HUES64 (cell line): Measurements from ENCODE around the gene GRB10. TPM values are rescaled to one million over a fixed set of nuclear protein-coding genes. Genes with fewer than 3 reads are reported as not detected.

Source experiments
- H3K27ac ChIP-seq: 2 replicates; pipeline ENCODE4 v1.7.0; 2013; ENCODE audit warnings: low read depth, low read length, inconsistent platforms
- H3K27me3 ChIP-seq: 2 replicates; pipeline ENCODE4 v1.6.1; 2013; ENCODE audit warnings: mild to moderate bottlenecking, low read length; ENCODE audit not compliant: insufficient read depth
- H3K36me3 ChIP-seq: 2 replicates; pipeline ENCODE4 v1.6.1; 2013; ENCODE audit warnings: mild to moderate bottlenecking, low read length; ENCODE audit not compliant: insufficient read depth
- H3K4me1 ChIP-seq: 2 replicates; pipeline ENCODE4 v1.6.1; 2013; ENCODE audit warnings: mild to moderate bottlenecking, low read length, moderate library complexity; ENCODE audit not compliant: insufficient read depth
- H3K4me3 ChIP-seq: 2 replicates; pipeline ENCODE4 v1.5.1; 2013; ENCODE audit warnings: mild to moderate bottlenecking, low read length, moderate library complexity
- H3K9ac ChIP-seq: 2 replicates; pipeline ENCODE4 v1.6.1; 2013; ENCODE audit warnings: mild to moderate bottlenecking, low read depth, low read length
- H3K9me3 ChIP-seq: 2 replicates; pipeline ENCODE4 v1.6.1; 2013; ENCODE audit warnings: low read depth, low read length; ENCODE audit not compliant: insufficient read depth
- WGBS: fragments of 150-250, 120-280 bp; methylation state at CpG from one replicate; pipeline ENCODE4 v1.1.7; 2013; ENCODE audit warnings: missing lambda C conversion rate; 5-methylcytosine and 5-hydroxymethylcytosine counted together
- polyA plus RNA-seq, 2 experiments: library from polyadenylated mRNA; stranded (reverse); fragments of 50-300 nt; gene quantifications; one replicate each; pipeline ENCODE4 v1.2.3, GENCODE V29; 2013

The GRB10 gene
- 52.0 TPM for polyA plus RNA-seq (2013, experiment 1 of 2)
- polyA plus RNA-seq (2013, experiment 2 of 2), result 53.3 TPM

DNA sequence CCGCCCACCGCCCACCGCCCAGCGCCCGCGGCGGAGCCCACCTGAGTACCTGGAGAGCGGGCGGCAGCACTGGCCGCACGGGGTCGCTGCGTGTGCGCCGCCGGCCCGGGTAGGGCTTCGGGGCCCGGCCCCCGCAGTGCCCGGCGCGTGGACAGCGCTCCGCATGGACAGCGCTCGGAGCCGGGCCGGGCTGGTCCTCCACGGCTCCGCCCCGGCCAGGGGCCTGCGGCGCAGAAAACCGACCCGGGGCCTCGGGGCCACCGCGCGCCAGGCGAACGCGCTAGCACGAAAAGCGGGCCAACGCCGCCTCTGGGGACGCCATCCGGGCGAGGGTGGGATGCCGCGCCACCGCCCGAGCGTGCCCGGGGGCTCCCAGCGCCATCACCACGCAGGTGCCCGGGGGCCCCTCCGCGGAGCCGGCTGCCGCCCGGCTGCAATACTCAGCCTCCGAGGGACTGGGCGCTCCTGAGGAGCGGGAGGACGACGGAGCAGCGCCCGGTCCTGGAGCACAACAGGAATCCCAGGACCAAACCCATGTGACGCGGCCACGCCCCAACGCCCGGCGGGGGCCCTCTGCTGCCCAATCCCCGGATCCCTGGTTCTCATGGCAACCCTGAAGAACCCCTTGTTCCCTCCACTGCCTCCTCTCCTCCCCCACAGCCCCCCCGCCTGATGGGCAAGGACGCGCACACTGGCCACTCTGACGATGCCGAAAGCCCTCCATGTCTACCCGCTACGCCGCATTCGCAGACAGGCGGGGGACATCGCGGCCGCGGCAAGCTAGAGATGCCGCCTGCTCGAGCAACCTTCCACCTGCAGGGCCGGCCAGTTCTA, at the start of gene GRB10:
Gene GRB10, minus strand, starts transcription at position 522 of the 834 bp plus-strand sequence. CDS start 50,574 bp downstream, outside the sequence.
- peaks cover 10% of the 10 kb centered on the region for H3K27me3 ChIP-seq
- H3K9ac ChIP-seq, result 0 out of 2 replicates have a peak within 1 kb of the TSS, but pooled peaks have one; percentile 11
- 54% methylated on average over 95 of the region's 95 CpGs for WGBS
- no peaks in the 10 kb centered on the region; the same call in 1 of the 2 replicates for H3K36me3 ChIP-seq
- peak within 1 kb of the TSS; percentile 60 for H3K4me3 ChIP-seq
- H3K4me1 ChIP-seq, result peaks cover 18% of the 10 kb centered on the region
- no peaks in the 10 kb centered on the region for H3K9me3 ChIP-seq
- H3K27ac ChIP-seq, result no peak within 1 kb of the TSS

DNA sequence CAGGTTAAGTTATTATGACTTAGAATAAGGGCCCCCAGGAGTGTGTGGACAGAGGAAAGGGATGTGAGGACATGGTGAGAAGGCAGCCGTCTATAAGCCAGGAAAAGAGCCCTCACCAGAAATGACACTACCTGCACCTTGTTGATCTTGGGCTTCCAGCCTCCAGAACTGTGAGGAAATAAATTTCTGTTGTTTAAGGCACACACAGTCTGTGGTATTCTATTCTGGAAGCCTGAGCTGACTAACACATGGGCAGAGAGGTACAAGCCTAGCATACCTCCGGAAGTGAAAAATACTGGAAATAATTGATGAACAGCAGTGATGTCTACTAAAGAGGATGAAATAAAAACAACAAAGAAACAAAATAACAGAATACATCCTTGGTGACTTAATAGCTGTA, 46.1 kb upstream of the GRB10 start:
- WGBS, result 92% methylated on average over 2 of the region's 2 CpGs
- Histone ChIP-seq H3K27me3 (no peaks in the 10 kb centered on the region), H3K9me3 (no peaks in the 10 kb centered on the region), H3K9ac (no peak overlapping the region), H3K36me3 (no peaks in the 10 kb centered on the region), H3K27ac (no peak overlapping the region), H3K4me3 (no peak overlapping the region), H3K4me1 (no peaks in the 10 kb centered on the region)

DNA sequence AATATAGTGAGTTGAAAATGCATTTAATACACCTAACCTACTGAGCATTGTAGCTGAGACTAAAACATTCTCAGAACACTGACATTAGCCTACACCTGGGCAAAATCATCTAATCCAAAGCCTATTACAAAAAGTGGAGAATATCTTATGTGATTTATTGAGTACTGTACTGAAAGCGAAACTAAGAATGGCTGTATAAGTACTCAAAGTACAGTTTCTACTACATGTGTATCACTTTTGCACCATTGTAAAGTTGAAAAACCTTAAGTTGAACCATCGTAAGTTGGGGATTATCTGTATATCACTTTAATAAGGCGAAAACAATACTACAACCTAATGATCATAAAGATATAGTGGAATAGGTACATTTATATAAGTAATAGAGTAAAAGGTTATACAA, 45.4 kb upstream of the GRB10 start:
- Histone ChIP-seq H3K4me3 (no peak overlapping the region), H3K36me3 (no peaks in the 10 kb centered on the region), H3K27me3 (no peaks in the 10 kb centered on the region), H3K4me1 (no peaks in the 10 kb centered on the region), H3K9ac (no peak overlapping the region), H3K27ac (no peak overlapping the region), H3K9me3 (no peaks in the 10 kb centered on the region)
- WGBS, result no CpG with 5 or more reads among the region's 3 CpGs

DNA sequence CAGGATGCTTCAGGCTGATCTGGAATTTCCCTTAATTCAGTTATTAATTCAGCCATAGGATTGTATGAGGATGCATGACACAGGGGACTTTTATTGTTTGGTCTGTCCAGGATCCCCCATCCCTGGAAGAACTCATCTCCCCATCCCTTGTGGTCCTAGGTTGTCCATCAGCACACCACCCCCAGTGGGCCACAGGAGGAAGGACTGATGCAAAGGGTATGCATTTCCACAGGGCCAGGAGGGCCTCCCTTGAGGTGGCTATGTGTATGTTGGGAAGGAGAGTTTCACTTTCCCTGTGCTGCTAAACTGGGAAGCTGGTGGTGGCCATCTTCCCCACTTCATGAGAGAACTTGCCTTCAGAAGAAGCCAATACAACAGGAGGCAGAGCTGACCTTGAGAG, 44.6 kb upstream of the GRB10 start:
- no peaks in the 10 kb centered on the region for H3K9me3 ChIP-seq
- no peak overlapping the region for H3K9ac ChIP-seq
- H3K36me3 ChIP-seq, result no peaks in the 10 kb centered on the region
- no peak overlapping the region for H3K4me3 ChIP-seq
- H3K4me1 ChIP-seq, result 0 out of 2 replicates have a peak, but pooled peaks cover 3% of the 10 kb centered on the region
- H3K27me3 ChIP-seq, result no peaks in the 10 kb centered on the region
- no peak overlapping the region for H3K27ac ChIP-seq

DNA sequence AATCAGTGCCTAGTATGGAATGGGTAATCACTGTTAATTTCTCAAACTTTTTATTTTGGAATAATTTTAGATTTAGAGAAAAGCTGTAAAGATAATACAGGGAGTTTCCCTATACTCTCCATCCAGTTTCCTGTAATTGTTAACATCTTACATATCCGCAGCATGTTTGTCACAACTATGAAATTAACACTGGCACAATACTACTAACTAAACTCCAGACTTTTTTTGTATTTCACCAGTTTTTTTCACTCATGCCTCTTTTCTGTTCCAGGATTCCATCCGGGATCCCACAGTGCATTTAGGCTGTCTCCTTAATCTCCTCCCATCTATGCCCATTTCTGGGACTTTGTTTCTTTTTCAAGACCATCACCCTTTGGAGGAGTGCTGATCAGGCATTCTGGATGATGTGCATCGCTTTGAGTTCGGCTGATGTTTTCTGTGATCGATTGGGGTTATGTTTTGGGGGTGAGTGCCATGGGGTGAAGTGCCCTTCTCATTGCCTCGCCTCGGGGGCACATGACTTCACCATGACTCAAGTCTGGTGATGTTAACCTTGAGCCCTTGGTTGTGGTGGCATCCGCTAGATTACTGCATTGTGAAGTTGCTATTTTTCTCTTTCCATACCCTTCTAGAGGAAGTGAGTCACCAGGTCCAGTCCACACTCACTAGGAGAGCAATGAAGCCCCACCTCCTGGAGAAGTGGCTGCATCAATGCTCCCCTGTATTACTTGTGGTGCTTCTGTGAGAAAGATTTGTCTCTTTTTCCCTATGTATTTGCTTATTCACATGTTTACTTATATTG, 43.9 kb upstream of the GRB10 start:
- Histone ChIP-seq H3K4me3 (no peak overlapping the region), H3K4me1 (peaks cover 10% of the 10 kb centered on the region), H3K36me3 (no peaks in the 10 kb centered on the region), H3K27ac (no peak overlapping the region), H3K9me3 (no peaks in the 10 kb centered on the region), H3K9ac (no peak overlapping the region), H3K27me3 (no peaks in the 10 kb centered on the region)
- WGBS, result 90% methylated on average over 8 of the region's 8 CpGs

DNA sequence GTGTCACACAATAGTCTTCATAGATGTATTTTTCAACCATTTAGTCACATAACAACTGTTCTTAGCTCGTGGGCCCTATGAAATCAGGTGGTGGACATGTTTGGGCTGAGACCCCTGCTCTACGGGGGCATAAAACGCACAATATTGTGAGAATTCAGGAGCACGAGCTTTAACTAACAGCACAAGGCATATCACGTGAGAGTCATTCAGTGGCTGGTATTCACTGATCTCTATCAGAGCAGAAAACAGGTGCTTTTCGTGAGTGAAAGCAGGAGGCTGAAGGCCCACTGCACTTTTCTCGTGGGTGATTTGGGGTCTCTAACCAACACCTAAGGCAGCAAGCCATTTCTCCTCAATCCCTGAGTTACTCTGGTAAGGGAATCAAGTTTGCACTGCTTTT, 42.8 kb upstream of the GRB10 start:
- no peaks in the 10 kb centered on the region for H3K36me3 ChIP-seq
- no peak overlapping the region for H3K4me3 ChIP-seq
- no peaks in the 10 kb centered on the region for H3K27me3 ChIP-seq
- no peaks in the 10 kb centered on the region for H3K9me3 ChIP-seq
- no peak overlapping the region for H3K27ac ChIP-seq
- WGBS, result 90% methylated on average over 7 of the region's 7 CpGs
- H3K4me1 ChIP-seq, result peaks cover 15% of the 10 kb centered on the region
- no peak overlapping the region for H3K9ac ChIP-seq

DNA sequence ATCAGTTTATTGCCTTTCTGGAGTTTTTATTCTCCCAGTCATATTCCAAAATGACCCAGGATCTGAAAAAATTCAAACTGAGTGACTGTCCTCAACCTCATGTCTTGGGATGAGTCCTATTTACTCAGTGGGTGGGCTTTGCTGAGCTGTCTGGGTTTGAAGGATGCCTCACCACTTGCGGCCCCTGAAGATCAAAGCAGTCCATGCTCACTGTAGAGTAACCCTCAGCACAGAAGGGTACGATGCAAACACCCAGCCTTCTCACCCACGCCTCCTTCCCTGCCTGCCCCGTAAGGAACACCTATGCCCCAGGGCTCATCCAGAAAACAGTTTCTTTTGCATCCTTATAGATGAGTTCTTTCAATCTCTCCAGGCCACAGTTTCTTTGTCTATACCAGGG, 42.2 kb upstream of the GRB10 start:
- H3K4me3 ChIP-seq, result no peak overlapping the region
- H3K36me3 ChIP-seq, result no peaks in the 10 kb centered on the region
- no peaks in the 10 kb centered on the region for H3K27me3 ChIP-seq
- H3K27ac ChIP-seq, result no peak overlapping the region
- WGBS, result 63% methylated on average over 4 of the region's 4 CpGs
- no peak overlapping the region for H3K9ac ChIP-seq
- H3K4me1 ChIP-seq, result peaks cover 15% of the 10 kb centered on the region
- H3K9me3 ChIP-seq, result no peaks in the 10 kb centered on the region

DNA sequence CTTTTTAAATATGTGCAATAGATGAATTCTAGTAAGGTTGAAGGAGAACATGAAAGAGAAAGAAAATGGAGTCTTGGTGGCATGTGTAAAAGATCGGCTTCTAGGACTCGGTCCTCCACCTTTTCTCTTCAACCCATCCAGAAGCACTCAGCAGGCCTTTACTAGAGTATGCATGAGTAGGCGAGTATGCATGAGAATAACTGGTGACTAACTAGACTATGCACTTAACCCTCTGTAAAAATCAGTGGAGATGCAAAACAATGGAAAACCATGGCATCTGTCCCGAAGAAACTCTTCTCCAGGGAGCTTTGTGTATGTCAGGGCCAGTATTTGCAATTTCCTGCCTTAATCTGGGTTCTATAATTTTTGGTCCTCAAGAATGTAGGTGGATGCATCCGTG, 40.0 kb upstream of the GRB10 start:
- Histone ChIP-seq H3K9ac (no peak overlapping the region), H3K4me1 (peaks cover 15% of the 10 kb centered on the region), H3K27me3 (no peaks in the 10 kb centered on the region), H3K27ac (no peak overlapping the region), H3K9me3 (no peaks in the 10 kb centered on the region), H3K36me3 (no peaks in the 10 kb centered on the region), H3K4me3 (no peak overlapping the region)
- WGBS, result 76% methylated on average over 4 of the region's 5 CpGs

DNA sequence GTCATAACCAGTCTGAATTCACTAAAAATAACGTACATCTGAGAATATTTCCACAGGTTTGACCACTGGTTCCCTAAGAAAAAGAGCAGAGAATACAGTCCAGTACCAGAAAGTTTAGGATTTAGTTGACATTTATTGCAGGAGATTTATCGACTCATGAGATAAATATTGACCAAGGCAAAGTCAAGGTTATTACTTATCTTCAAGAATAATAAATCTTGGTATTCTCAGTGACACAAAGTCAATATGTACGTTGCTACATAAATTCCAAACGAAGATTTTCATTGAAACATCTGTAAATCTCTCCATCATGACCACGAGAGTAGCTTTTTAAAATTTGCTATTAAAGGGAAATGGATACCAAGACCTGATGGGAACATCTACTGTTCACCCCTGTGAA, 39.4 kb upstream of the GRB10 start:
- Histone ChIP-seq H3K9ac (no peak overlapping the region), H3K4me3 (no peak overlapping the region), H3K4me1 (peaks cover 15% of the 10 kb centered on the region), H3K27me3 (no peaks in the 10 kb centered on the region), H3K9me3 (no peaks in the 10 kb centered on the region), H3K27ac (no peak overlapping the region), H3K36me3 (no peaks in the 10 kb centered on the region)
- WGBS, result 92% methylated on average over 5 of the region's 5 CpGs

DNA sequence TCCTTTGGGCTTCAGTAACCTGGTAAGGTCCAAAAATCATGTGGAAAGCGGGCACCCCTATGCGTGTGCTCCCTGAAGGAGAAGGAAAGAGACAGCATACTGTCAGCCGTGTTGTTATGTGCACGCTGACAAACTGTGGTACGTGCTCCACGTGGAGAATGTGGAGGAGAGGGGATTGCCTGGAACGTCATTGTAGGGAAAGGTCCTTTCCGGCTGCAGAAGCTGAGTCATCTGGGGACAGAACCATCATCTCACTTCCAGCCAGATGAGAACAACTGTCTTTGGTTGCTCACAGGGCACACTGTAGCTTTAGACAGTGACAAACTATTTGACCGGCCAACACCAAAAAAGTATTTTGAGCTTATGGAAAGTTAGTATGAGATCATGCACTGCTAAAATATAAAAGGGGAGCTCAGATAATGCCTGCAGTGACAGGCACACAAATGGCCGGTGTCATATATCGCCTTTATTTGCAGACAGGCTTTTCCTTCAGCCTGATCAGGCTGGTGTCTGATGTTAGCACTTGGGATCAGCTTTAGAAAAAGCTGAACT, 38.8 kb upstream of the GRB10 start:
- Histone ChIP-seq H3K4me3 (no peak overlapping the region), H3K27me3 (no peaks in the 10 kb centered on the region), H3K36me3 (no peaks in the 10 kb centered on the region), H3K9ac (no peak overlapping the region), H3K27ac (no peak overlapping the region), H3K9me3 (no peaks in the 10 kb centered on the region), H3K4me1 (peaks cover 15% of the 10 kb centered on the region)
- 83% methylated on average over 11 of the region's 11 CpGs for WGBS

DNA sequence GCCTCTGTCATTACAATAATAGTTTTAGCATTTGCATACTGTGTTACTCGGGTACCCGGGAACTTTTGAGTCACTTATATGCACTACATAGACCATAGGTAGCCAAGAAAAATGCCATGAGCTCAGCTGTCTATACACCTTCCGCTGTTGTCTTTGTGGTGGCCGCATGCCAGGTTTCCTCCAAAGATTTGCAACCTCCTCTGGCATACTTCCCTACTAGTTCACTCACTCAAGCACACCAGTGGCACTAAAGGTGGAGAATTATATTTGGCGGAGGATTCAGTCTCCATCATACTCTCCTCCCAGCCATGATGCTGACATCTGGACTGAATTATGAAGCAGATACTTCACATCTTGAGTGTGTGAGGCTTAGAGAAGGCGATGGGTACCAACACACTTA, 35.6 kb upstream of the GRB10 start:
- H3K4me3 ChIP-seq, result no peak overlapping the region
- H3K27ac ChIP-seq, result no peak overlapping the region
- no peak overlapping the region for H3K9ac ChIP-seq
- H3K36me3 ChIP-seq, result no peaks in the 10 kb centered on the region
- no peaks in the 10 kb centered on the region for H3K27me3 ChIP-seq
- no peaks in the 10 kb centered on the region for H3K9me3 ChIP-seq
- H3K4me1 ChIP-seq, result peaks cover 25% of the 10 kb centered on the region
- 90% methylated on average over 4 of the region's 6 CpGs for WGBS
